GM23248 (cell line): ENCODE measurements around the gene FAM43A. TPM values are rescaled to one million over a fixed set of nuclear protein-coding genes. Genes with fewer than 3 reads are reported as not detected.

Experiments
- DNase-seq: peaks from one replicate; pipeline ENCODE4 v3.0.0-alpha.2; 2015
- H2AFZ ChIP-seq: fragments of 200-600 bp; sonication (generic); 2 replicates; pipeline ENCODE4 v1.6.1; 2016; ENCODE audit warnings: antibody characterized with exemption
- H3F3A ChIP-seq: fragments of 200-600 bp; sonication (generic); 2 replicates; pipeline ENCODE4 v1.6.1; 2016; ENCODE audit warnings: mild to moderate bottlenecking, antibody characterized with exemption, mixed run types; ENCODE audit not compliant: insufficient read depth
- H3K27ac ChIP-seq: fragments of 200-600 bp; sonication (generic); 2 replicates; pipeline ENCODE4 v1.5.1; 2016; ENCODE audit warnings: mild to moderate bottlenecking
- H3K27me3 ChIP-seq: fragments of 200-600 bp; sonication (generic); replicated peaks from 2 replicates; pipeline ENCODE4 v1.6.1; 2016; ENCODE audit warnings: mild to moderate bottlenecking; ENCODE audit not compliant: insufficient read depth
- H3K36me3 ChIP-seq: fragments of 200-600 bp; sonication (generic); 2 replicates; pipeline ENCODE4 v1.6.1; 2016; ENCODE audit warnings: low read depth, mild to moderate bottlenecking
- H3K4me1 ChIP-seq: fragments of 200-600 bp; sonication (generic); 2 replicates; pipeline ENCODE4 v1.6.1; 2016; ENCODE audit warnings: mild to moderate bottlenecking; ENCODE audit not compliant: insufficient read depth
- H3K4me2 ChIP-seq: fragments of 200-600 bp; sonication (generic); one replicate; pipeline ENCODE4 v1.6.1; 2016; ENCODE audit warnings: mild to moderate bottlenecking; ENCODE audit not compliant: unreplicated experiment
- H3K4me3 ChIP-seq: fragments of 200-600 bp; sonication (generic); 2 replicates; pipeline ENCODE4 v1.5.1; 2016; ENCODE audit warnings: mild to moderate bottlenecking
- H3K79me2 ChIP-seq: fragments of 200-600 bp; sonication (generic); 2 replicates; pipeline ENCODE4 v1.6.1; 2016; ENCODE audit warnings: mild to moderate bottlenecking; ENCODE audit not compliant: insufficient read depth
- H3K9ac ChIP-seq: fragments of 200-600 bp; sonication (generic); 2 replicates; pipeline ENCODE4 v1.6.1; 2016; ENCODE audit warnings: mild to moderate bottlenecking
- H3K9me2 ChIP-seq: fragments of 200-600 bp; sonication (generic); 2 replicates; pipeline ENCODE4 v1.6.1; 2016; ENCODE audit warnings: mixed run types, mild to moderate bottlenecking, moderate library complexity; ENCODE audit not compliant: insufficient read depth
- H3K9me3 ChIP-seq: fragments of 200-600 bp; sonication (generic); one replicate; pipeline ENCODE4 v1.6.1; 2017; ENCODE audit warnings: low read depth
- H4K20me1 ChIP-seq: fragments of 200-600 bp; sonication (generic); 2 replicates; pipeline ENCODE4 v1.6.0; 2016; ENCODE audit not compliant: insufficient read depth
- EZH2 ChIP-seq: fragments of 200-600 bp; sonication (generic); IDR thresholded peaks from 2 replicates; pipeline ENCODE4 v1.6.1; 2018; ENCODE audit warnings: antibody characterized with exemption, mild to moderate bottlenecking; ENCODE audit not compliant: insufficient read depth, poor library complexity, severe bottlenecking
- EZH2phosphoT487 ChIP-seq: fragments of 200-600 bp; sonication (generic); IDR thresholded peaks from 2 replicates; pipeline ENCODE4 v1.6.1; 2018; ENCODE audit warnings: antibody characterized with exemption, moderate library complexity, mild to moderate bottlenecking, low read depth; ENCODE audit not compliant: insufficient read depth
- WGBS, 2 experiments: methylation state at CpG; one replicate each; pipeline ENCODE4 v1.1.6; 2015 to 2017; ENCODE audit warnings: low lambda C conversion rate in 2 of 2, low coverage in 1 of 2; ENCODE audit errors: missing lambda C conversion rate in 2 of 2; 5-methylcytosine and 5-hydroxymethylcytosine counted together
- in situ Hi-C: fragments of 300-500 bp; cut with MboI; formaldehyde crosslinking; loops from 2 replicates; pipeline ENCODE4 v1.15.0; 2020
- polyA plus RNA-seq: library from polyadenylated mRNA; unstranded; fragments of >200 nt; fragmentation: Nextera tagmentation; extraction: Ambion mirVana; gene quantifications from 2 replicates; pipeline ENCODE4 v1.2.1, GENCODE V29; 2016
- total RNA-seq: library from RNA; depleted of rRNA; stranded (reverse); fragments of >200 nt; shearing (Covaris generic); gene quantifications from 2 replicates; pipeline ENCODE4 v1.2.3, GENCODE V29; 2014

FAM43A gene
- total and polyA plus RNA-seq, 2 experiments from 2014 or later, result 8.0 to 23.0 TPM

- Histone ChIP-seq H4K20me1 (no peaks in the 10 kb centered on the region), H3K4me1 (no peaks in the 10 kb centered on the region), H3K27ac (no peak overlapping the region), H3K4me3 (no peak overlapping the region), H3K9me3 (no peaks in the 10 kb centered on the region), H3F3A (no peaks in the 10 kb centered on the region), H3K79me2 (0 out of 2 replicates have a peak, but pooled peaks cover 4% of the 10 kb centered on the region), H3K9me2 (no peaks in the 10 kb centered on the region), H3K4me2 (no peak overlapping the region), H3K27me3 (no peaks in the 10 kb centered on the region), H3K36me3 (peaks cover 43% of the 10 kb centered on the region), H2AFZ (no peak overlapping the region), H3K9ac (no peak overlapping the region)
- WGBS, 2 experiments, result 86 to 95% methylated on average over 6 of the region's 6 CpGs
- DNase-seq, result no peak
- in situ Hi-C loops, result no loop called here
- TF ChIP-seq EZH2, result no peak
- no peak for TF ChIP-seq EZH2phosphoT487
These were observed 23.7 kb upstream of the FAM43A start for GRCh38 chr3:194661946-194662345.

- H3K27ac ChIP-seq, result no peak overlapping the region
- no peak overlapping the region for H2AFZ ChIP-seq
- DNase-seq, result no peak
- no peak overlapping the region for H3K4me3 ChIP-seq
- peaks cover 31% of the 10 kb centered on the region for H3K36me3 ChIP-seq
- 95 to 98% methylated on average over 7 of the region's 7 CpGs for WGBS, 2 experiments
- H3K4me1 ChIP-seq, result no peaks in the 10 kb centered on the region
- no peak overlapping the region for H3K9ac ChIP-seq
- H3F3A ChIP-seq, result no peaks in the 10 kb centered on the region
- TF ChIP-seq EZH2phosphoT487, result no peak
- TF ChIP-seq EZH2, result no peak
- H3K9me2 ChIP-seq, result no peaks in the 10 kb centered on the region
- no peaks in the 10 kb centered on the region for H3K9me3 ChIP-seq
- H3K79me2 ChIP-seq, result peaks cover 31% of the 10 kb centered on the region
- H4K20me1 ChIP-seq, result no peaks in the 10 kb centered on the region
- H3K4me2 ChIP-seq, result no peak overlapping the region
- H3K27me3 ChIP-seq, result no peaks in the 10 kb centered on the region
- in situ Hi-C loops, result no loop called here
These were observed 20.8 kb upstream of the FAM43A start for GRCh38 chr3:194664857-194665256.

- H4K20me1 ChIP-seq, result no peaks in the 10 kb centered on the region
- DNase-seq, result no peak
- H3K9me3 ChIP-seq, result no peaks in the 10 kb centered on the region
- H3K9ac ChIP-seq, result no peak overlapping the region
- peaks cover 52% of the 10 kb centered on the region for H3K79me2 ChIP-seq
- peaks cover 9% of the 10 kb centered on the region for H3K4me1 ChIP-seq
- peaks cover 26% of the 10 kb centered on the region for H3K36me3 ChIP-seq
- in situ Hi-C loops, result no loop called here
- no peaks in the 10 kb centered on the region for H3K9me2 ChIP-seq
- H3K27me3 ChIP-seq, result no peaks in the 10 kb centered on the region
- no peaks in the 10 kb centered on the region for H3F3A ChIP-seq
- no peak overlapping the region for H3K4me2 ChIP-seq
- 83 to 86% methylated on average over 7 of the region's 7 CpGs for WGBS, 2 experiments
- no peak overlapping the region for H3K27ac ChIP-seq
- no peak overlapping the region for H3K4me3 ChIP-seq
- H2AFZ ChIP-seq, result no peak overlapping the region
- no peak for TF ChIP-seq EZH2
- no peak for TF ChIP-seq EZH2phosphoT487
These were observed 18.3 kb upstream of the FAM43A start for GRCh38 chr3:194667363-194667762.

GRCh38 chr3:194671511-194671899, 14.2 kb upstream of the FAM43A start:
- no peak for TF ChIP-seq EZH2
- TF ChIP-seq EZH2phosphoT487, result no peak
- peak overlapping the region; percentile 95 for H3K9ac ChIP-seq
- peaks cover 8% of the 10 kb centered on the region for H3K36me3 ChIP-seq
- peak overlapping the region; percentile 94 for H3K27ac ChIP-seq
- peak overlapping the region; percentile 95 for H3K4me2 ChIP-seq
- in situ Hi-C loops, result no loop called here
- no peaks in the 10 kb centered on the region for H3K27me3 ChIP-seq
- 2 to 3% methylated on average over 5 of the region's 5 CpGs for WGBS, 2 experiments
- H3K4me3 ChIP-seq, result peak overlapping the region; percentile 98
- peaks cover 49% of the 10 kb centered on the region for H3K79me2 ChIP-seq
- DNase-seq, result peak; percentile 74
- H3K9me3 ChIP-seq, result no peaks in the 10 kb centered on the region
- H4K20me1 ChIP-seq, result no peaks in the 10 kb centered on the region
- H3K4me1 ChIP-seq, result peaks cover 23% of the 10 kb centered on the region
- peak overlapping the region; percentile 90 for H2AFZ ChIP-seq
- H3K9me2 ChIP-seq, result no peaks in the 10 kb centered on the region
- H3F3A ChIP-seq, result peaks cover 25% of the 10 kb centered on the region
